ENCODE measurements around the gene NKX2-1. TPM values are rescaled to one million over a fixed set of nuclear protein-coding genes. Genes with fewer than 3 reads are reported as not detected.
A peak's percentile ranks its signal among the peaks of the same experiment; 100 is the strongest.
"Not testable (repeated sequence)": the region's sequence is repeated elsewhere in the genome, so short reads cannot be mapped to it uniquely, and the experiment has no call there.

Gene NKX2-1
- total and polyA plus RNA-seq, 12 donors, result not detected

GRCh38 chr14:36553656-36554260 is 33.7 kb upstream of the NKX2-1 start:
- Histone ChIP-seq H3K36me3 (no peaks in the 10 kb centered on the region), H3K4me3 (no peak overlapping the region), H3K27me3 (peaks cover 0 to 39% (median 21%) of the 10 kb centered on the region in 7 donors), H3K9me3 (no peaks in the 10 kb centered on the region), H3K4me1 (no peaks in the 10 kb centered on the region), H3K27ac (no peak overlapping the region)
- ATAC-seq (peak in 3 of 8 donors; percentile 55 to 79 (median 58)), DNase-seq (no peak)
- WGBS, 2 donors, result 36 to 37% methylated on average over 4 of the region's 4 CpGs
- intact Hi-C loops (cut with DNase I), result loop anchor here in 8 of 10 donors (2.0 to 10.0 kb wide), 9 partner anchors 51 to 601 kb away; no protein-coding TSS in a partner anchor
- peak; percentile 26 to 72 (median 67) for TF ChIP-seq CTCF (IDR thresholded peaks at IDR 0.05)

- Histone ChIP-seq H3K27ac (no peak overlapping the region), H3K9me3 (no peaks in the 10 kb centered on the region), H3K27me3 (peaks cover 0 to 60% (median 32%) of the 10 kb centered on the region in 7 donors), H3K4me3 (no peak overlapping the region), H3K36me3 (no peaks in the 10 kb centered on the region), H3K4me1 (no peaks in the 10 kb centered on the region)
- WGBS, 2 donors, result 27 to 36% methylated on average over 1 of the region's 1 CpG
- TF ChIP-seq CTCF (IDR thresholded peaks at IDR 0.05), result no peak
- ATAC-seq (no peak), DNase-seq (no peak)
- intact Hi-C loops (cut with DNase I), result loop anchor here in 8 of 10 donors (5.0 to 10.0 kb wide), 8 partner anchors 54 to 604 kb away; no protein-coding TSS in a partner anchor
Measured at GRCh38 chr14:36550899-36551298, 30.9 kb upstream of the NKX2-1 start.

- H3K4me3 ChIP-seq, H3K36me3 ChIP-seq, ATAC-seq, DNase-seq, H3K4me1 ChIP-seq, H3K9me3 ChIP-seq, H3K27ac ChIP-seq: not testable (repeated sequence)
- intact Hi-C loops (cut with DNase I), result loop anchor here in 1 of 10 donors (10.0 kb wide), 1 partner anchor 659 kb away; no protein-coding TSS in a partner anchor
- peaks cover 0 to 70% (median 35%) of the 10 kb centered on the region in 7 donors for H3K27me3 ChIP-seq
- WGBS, 2 donors, result 93 to 94% methylated on average over 16 of the region's 16 CpGs
Measured at GRCh38 chr14:36544280-36544679, 24.2 kb upstream of the NKX2-1 start.

GRCh38 chr14:36538051-36538450 is 18.0 kb upstream of the NKX2-1 start:
- intact Hi-C loops (cut with DNase I), result no loop called here

More at GRCh38 chr14:36538051-36538450, 18.0 kb upstream of the NKX2-1 start:
- DNase-seq (no peak), ATAC-seq (no peak)
- Histone ChIP-seq H3K27me3 (peaks cover 0 to 64% (median 14%) of the 10 kb centered on the region in 7 donors), H3K27ac (no peak overlapping the region), H3K9me3 (peaks cover 0 to 37% (median 6%) of the 10 kb centered on the region in 11 donors), H3K36me3 (no peaks in the 10 kb centered on the region), H3K4me3 (no peak overlapping the region), H3K4me1 (no peaks in the 10 kb centered on the region)
- 73 to 85% methylated on average over 1 of the region's 1 CpG for WGBS, 2 donors
- TF ChIP-seq CTCF (IDR thresholded peaks at IDR 0.05), result no peak
